WERI-Rb-1 (cell line): ENCODE measurements around the gene CHSY1.

Experiments
- DNase-seq: peaks from one replicate; pipeline ENCODE4 v3.0.0-alpha.2; 2020
- H3K27ac ChIP-seq: fragments of 250-450 bp; sonication (Bioruptor Pico); 2 replicates; pipeline ENCODE4 v1.5.1; 2020; ENCODE audit warnings: mild to moderate bottlenecking, moderate library complexity
- H3K27me3 ChIP-seq: fragments of 250-450 bp; sonication (Bioruptor Pico); 2 replicates; pipeline ENCODE4 v1.5.1; 2021; ENCODE audit warnings: mild to moderate bottlenecking, low read depth, moderate library complexity; ENCODE audit not compliant: insufficient read depth, severe bottlenecking
- H3K36me3 ChIP-seq: fragments of 250-450 bp; sonication (Bioruptor Pico); 2 replicates; pipeline ENCODE4 v1.5.1; 2020; ENCODE audit warnings: mild to moderate bottlenecking, moderate library complexity
- H3K4me3 ChIP-seq: 2 replicates; pipeline ENCODE4 v1.5.1; 2011; ENCODE audit warnings: low read depth, mild to moderate bottlenecking, control low read depth, low read length
- H3K9me3 ChIP-seq: fragments of 250-450 bp; sonication (Bioruptor Pico); 2 replicates; pipeline ENCODE4 v1.5.1; 2021; ENCODE audit warnings: mild to moderate bottlenecking, moderate library complexity; ENCODE audit not compliant: severe bottlenecking
- TF ChIP-seq, protein P1 (sequence below): IDR thresholded peaks from 2 replicates; pipeline ENCODE4 v1.5.1; 2011; ENCODE audit warnings: low read depth, mild to moderate bottlenecking, control low read depth, inconsistent platforms, low read length

Gene CHSY1

DNA sequence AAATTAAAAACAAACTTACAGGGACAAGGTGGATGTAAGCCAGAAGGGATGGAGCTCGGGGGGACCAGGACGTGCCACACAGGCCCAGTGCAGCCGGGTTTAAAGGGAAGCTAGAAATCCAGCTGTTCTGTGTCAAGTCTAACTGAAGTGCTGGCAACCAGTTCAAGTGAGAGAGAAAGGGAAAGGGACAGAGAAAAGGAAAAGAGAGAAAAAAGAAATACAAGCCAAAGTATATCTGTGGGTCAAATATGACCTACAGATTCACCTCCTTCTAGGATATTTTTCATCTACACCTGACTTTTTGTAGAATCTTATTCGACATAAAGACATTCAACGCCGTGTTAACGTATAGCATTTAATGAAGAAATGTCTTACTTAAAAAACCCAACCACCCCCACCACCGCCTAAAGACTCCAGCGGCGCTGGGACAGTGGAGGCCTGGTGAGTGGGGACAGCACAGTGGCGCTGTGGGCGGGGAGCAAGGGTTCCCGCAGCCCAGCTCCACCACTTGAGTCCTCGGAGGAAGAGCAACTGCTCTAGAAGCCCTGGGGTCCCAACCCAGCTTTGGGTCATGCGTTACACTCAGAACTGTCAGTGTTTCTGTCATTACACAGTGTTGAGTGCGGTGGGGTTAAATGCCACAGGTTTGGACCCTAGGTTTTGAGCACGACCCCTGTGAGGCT is 62.3 kb downstream of the CHSY1 start:
- TF ChIP-seq, protein P1, sequence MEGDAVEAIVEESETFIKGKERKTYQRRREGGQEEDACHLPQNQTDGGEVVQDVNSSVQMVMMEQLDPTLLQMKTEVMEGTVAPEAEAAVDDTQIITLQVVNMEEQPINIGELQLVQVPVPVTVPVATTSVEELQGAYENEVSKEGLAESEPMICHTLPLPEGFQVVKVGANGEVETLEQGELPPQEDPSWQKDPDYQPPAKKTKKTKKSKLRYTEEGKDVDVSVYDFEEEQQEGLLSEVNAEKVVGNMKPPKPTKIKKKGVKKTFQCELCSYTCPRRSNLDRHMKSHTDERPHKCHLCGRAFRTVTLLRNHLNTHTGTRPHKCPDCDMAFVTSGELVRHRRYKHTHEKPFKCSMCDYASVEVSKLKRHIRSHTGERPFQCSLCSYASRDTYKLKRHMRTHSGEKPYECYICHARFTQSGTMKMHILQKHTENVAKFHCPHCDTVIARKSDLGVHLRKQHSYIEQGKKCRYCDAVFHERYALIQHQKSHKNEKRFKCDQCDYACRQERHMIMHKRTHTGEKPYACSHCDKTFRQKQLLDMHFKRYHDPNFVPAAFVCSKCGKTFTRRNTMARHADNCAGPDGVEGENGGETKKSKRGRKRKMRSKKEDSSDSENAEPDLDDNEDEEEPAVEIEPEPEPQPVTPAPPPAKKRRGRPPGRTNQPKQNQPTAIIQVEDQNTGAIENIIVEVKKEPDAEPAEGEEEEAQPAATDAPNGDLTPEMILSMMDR = no peak
- H3K36me3 ChIP-seq = peaks cover 4% of the 10 kb centered on the region; the same call in 1 of the 2 replicates
- H3K27me3 ChIP-seq = no peaks in the 10 kb centered on the region
- H3K27ac ChIP-seq = no peak overlapping the region
- H3K4me3 ChIP-seq = no peak overlapping the region
- no peaks in the 10 kb centered on the region for H3K9me3 ChIP-seq
- no peak for DNase-seq

DNA sequence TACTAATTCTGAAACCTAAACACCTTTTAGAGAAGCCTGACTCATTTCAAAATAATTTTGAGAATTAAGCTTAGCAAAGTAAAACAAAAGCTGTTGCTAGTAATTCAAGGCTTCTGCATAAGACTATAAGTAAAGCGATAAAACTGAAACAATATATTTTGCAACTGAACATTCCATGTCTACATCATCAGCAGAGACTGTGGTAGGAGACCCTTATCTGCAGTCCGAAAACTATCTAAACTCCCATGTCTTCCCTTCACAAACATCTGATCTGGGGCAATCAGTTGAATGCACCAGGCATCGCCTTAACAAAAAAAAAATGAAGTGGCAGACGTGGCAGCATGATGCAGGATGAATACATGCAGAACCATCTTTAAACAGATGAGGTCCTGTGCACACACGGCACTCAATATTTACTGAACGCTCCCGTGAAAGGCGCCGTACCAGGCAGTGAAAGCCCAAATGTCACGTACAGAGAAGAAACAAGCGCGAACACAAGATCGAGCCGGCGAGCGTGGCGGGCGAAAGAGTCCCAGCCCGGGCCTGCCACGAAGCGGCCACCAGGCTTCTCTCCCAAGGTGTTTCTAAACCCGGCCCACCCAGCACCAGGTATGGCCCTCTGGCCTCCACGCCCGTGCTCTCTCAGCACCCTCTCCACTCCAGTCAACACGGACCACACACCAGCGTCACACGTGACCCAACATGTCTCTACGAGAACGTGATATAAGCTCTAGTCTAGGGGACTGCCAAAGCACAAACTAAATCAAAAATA is 63.0 kb downstream of the CHSY1 start:
- DNase-seq = no peak
- H3K27me3 ChIP-seq = no peaks in the 10 kb centered on the region
- H3K36me3 ChIP-seq = peaks cover 4% of the 10 kb centered on the region; the same call in 1 of the 2 replicates
- TF ChIP-seq, protein P1 = no peak
- H3K4me3 ChIP-seq = no peak overlapping the region
- no peak overlapping the region for H3K27ac ChIP-seq
- H3K9me3 ChIP-seq = no peaks in the 10 kb centered on the region

DNA sequence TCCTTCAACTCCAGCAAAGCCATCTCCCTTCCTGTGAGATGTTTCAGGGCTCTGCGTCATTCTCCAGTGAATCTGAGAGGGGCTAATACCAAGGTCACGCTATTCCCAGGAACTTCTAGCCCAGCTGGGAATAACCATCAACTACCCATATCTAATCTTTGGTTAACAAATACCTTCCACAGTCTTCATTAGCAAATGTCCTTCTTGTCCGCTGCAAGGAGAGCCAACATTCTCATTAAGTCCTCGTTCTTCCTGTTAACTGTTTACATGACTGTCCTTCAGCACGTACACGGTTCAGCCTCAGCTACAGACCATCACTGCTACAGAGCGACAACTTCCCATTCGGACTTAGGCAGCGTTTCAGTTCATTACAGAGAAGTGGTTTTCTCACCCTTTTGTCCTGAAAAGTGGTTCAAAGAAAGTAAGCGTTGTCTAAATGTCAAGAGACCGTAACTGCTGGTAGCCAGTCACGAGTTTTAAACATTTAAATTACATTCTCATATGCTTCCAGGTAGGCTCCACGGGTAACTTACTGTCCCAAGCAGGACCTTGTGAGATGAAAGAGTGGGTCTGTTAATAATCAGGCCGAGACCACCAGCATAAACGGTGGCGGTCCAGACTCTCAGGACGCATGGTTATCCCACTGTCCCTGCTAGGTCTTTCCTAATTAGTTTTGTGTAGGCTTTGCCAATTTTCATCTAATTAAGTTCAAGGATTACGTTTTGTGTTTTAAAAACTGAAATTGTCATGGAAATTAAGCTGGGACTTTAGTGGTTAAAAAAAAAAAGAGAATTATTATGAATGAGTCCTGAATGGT is 63.8 kb downstream of the CHSY1 start:
- no peak overlapping the region for H3K27ac ChIP-seq

DNA sequence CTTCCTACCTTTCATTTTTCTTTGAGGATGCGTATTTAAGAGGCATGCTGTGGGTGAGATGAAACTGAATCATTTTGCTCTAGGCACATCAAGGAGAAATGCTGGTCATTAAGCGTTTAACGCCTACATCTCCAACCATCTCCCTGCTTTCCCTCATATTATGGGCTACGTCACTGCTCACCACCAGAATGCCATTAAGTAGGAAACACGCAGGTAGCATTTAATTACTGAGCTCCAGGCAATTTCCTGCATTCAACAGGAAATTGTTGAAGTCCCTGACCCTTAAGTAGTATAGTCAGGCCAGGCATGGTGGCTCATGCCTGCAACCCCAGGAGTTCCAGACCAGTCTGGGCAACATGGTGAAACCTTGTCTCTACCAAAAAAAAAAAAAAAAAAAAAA is 66.1 kb downstream of the CHSY1 start:
- Histone ChIP-seq H3K36me3 (peaks cover 4% of the 10 kb centered on the region; the same call in 1 of the 2 replicates), H3K27ac (no peak overlapping the region), H3K4me3 (no peak overlapping the region), H3K9me3 (no peaks in the 10 kb centered on the region), H3K27me3 (no peaks in the 10 kb centered on the region)
- TF ChIP-seq, protein P1 = no peak
- DNase-seq = no peak

More for the DNA sequence above, 63.8 kb downstream of the CHSY1 start:
- no peak for DNase-seq
- no peaks in the 10 kb centered on the region for H3K27me3 ChIP-seq
- H3K4me3 ChIP-seq = no peak overlapping the region
- TF ChIP-seq, protein P1 = no peak
- no peaks in the 10 kb centered on the region for H3K9me3 ChIP-seq
- peaks cover 4% of the 10 kb centered on the region; the same call in 1 of the 2 replicates for H3K36me3 ChIP-seq

DNA sequence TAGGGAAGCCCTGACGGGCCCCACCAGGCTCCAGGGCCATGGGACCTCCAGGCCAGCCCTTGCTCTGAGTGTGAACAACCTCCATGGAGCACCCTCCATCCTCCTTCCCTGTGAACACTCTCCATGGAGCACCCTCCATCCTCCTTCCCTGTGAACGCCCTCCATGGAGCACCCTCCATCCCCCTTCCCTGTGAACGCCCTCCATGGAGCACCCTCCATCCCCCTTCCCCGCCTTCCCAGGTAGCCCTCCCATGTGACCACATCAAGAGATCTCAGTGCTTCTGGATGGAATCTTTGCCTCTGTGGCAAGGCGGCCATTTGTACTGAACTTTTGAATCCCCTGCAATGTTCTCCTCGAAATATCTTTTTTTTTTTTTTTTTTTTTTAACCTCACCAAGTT is 66.5 kb downstream of the CHSY1 start:
- H3K27ac ChIP-seq = no peak overlapping the region
- no peaks in the 10 kb centered on the region for H3K9me3 ChIP-seq
- TF ChIP-seq, protein P1 = no peak
- no peak for DNase-seq
- no peaks in the 10 kb centered on the region for H3K27me3 ChIP-seq
- H3K36me3 ChIP-seq = peaks cover 4% of the 10 kb centered on the region; the same call in 1 of the 2 replicates
- no peak overlapping the region for H3K4me3 ChIP-seq
